ENCODE measurements around the gene NRG3.

NRG3 gene

GRCh38 chr10:82796510-82796909 lies 921.5 kb downstream of the NRG3 start:
- no peaks in the 10 kb centered on the region for H3K36me3 ChIP-seq (ENCODE audit: control insufficient read depth, insufficient read depth, low read length)
- no peaks in the 10 kb centered on the region for H3K27me3 ChIP-seq (replicated peaks; ENCODE audit: control insufficient read depth, insufficient read depth, low read length, poor library complexity, severe bottlenecking)
- H3K9me3 ChIP-seq (ENCODE audit: control insufficient read depth, low read length): no peaks in the 10 kb centered on the region
- no peaks in the 10 kb centered on the region for H3K4me1 ChIP-seq (ENCODE audit: control insufficient read depth, insufficient read depth, low read length, poor library complexity, severe bottlenecking)
- no peak overlapping the region for H3K4me3 ChIP-seq (ENCODE audit: insufficient read depth, low read depth, low read length, poor library complexity, severe bottlenecking)
- DNase-seq: no peak
- H3K27ac ChIP-seq (ENCODE audit: insufficient read depth, low read length, poor library complexity, severe bottlenecking): no peak overlapping the region

- Histone ChIP-seq H3K27ac (ENCODE audit: insufficient read depth, low read length, poor library complexity, severe bottlenecking) (no peak overlapping the region), H3K4me3 (ENCODE audit: insufficient read depth, low read depth, low read length, poor library complexity, severe bottlenecking) (no peak overlapping the region), H3K36me3 (ENCODE audit: control insufficient read depth, insufficient read depth, low read length) (no peaks in the 10 kb centered on the region), H3K9me3 (ENCODE audit: control insufficient read depth, low read length) (no peaks in the 10 kb centered on the region), H3K4me1 (ENCODE audit: control insufficient read depth, insufficient read depth, low read length, poor library complexity, severe bottlenecking) (no peaks in the 10 kb centered on the region), H3K27me3 (replicated peaks; ENCODE audit: control insufficient read depth, insufficient read depth, low read length, poor library complexity, severe bottlenecking) (no peaks in the 10 kb centered on the region)
- no peak for DNase-seq
Measured at GRCh38 chr10:82801289-82801688, 926.3 kb downstream of the NRG3 start.

- Histone ChIP-seq H3K27me3 (replicated peaks; ENCODE audit: control insufficient read depth, insufficient read depth, low read length, poor library complexity, severe bottlenecking) (no peaks in the 10 kb centered on the region), H3K9me3 (ENCODE audit: control insufficient read depth, low read length) (no peaks in the 10 kb centered on the region), H3K4me3 (ENCODE audit: insufficient read depth, low read depth, low read length, poor library complexity, severe bottlenecking) (no peak overlapping the region), H3K36me3 (ENCODE audit: control insufficient read depth, insufficient read depth, low read length) (no peaks in the 10 kb centered on the region), H3K4me1 (ENCODE audit: control insufficient read depth, insufficient read depth, low read length, poor library complexity, severe bottlenecking) (no peaks in the 10 kb centered on the region), H3K27ac (ENCODE audit: insufficient read depth, low read length, poor library complexity, severe bottlenecking) (no peak overlapping the region)
- no peak for DNase-seq
Measured at GRCh38 chr10:82811621-82812020, 936.6 kb downstream of the NRG3 start.

- Histone ChIP-seq H3K27ac (ENCODE audit: insufficient read depth, low read length, poor library complexity, severe bottlenecking) (no peak overlapping the region), H3K36me3 (ENCODE audit: control insufficient read depth, insufficient read depth, low read length) (no peaks in the 10 kb centered on the region), H3K4me3 (ENCODE audit: insufficient read depth, low read depth, low read length, poor library complexity, severe bottlenecking) (no peak overlapping the region), H3K4me1 (ENCODE audit: control insufficient read depth, insufficient read depth, low read length, poor library complexity, severe bottlenecking) (no peaks in the 10 kb centered on the region), H3K27me3 (replicated peaks; ENCODE audit: control insufficient read depth, insufficient read depth, low read length, poor library complexity, severe bottlenecking) (no peaks in the 10 kb centered on the region), H3K9me3 (ENCODE audit: control insufficient read depth, low read length) (no peaks in the 10 kb centered on the region)
- DNase-seq: no peak
Measured at GRCh38 chr10:82813856-82814255, 938.9 kb downstream of the NRG3 start.

- no peaks in the 10 kb centered on the region for H3K36me3 ChIP-seq (ENCODE audit: control insufficient read depth, insufficient read depth, low read length)
- no peak overlapping the region for H3K27ac ChIP-seq (ENCODE audit: insufficient read depth, low read length, poor library complexity, severe bottlenecking)
Measured at GRCh38 chr10:82814635-82815034, 939.6 kb downstream of the NRG3 start.

GRCh38 chr10:82815680-82816079 lies 940.7 kb downstream of the NRG3 start:
- Histone ChIP-seq H3K27me3 (replicated peaks; ENCODE audit: control insufficient read depth, insufficient read depth, low read length, poor library complexity, severe bottlenecking) (no peaks in the 10 kb centered on the region), H3K9me3 (ENCODE audit: control insufficient read depth, low read length) (no peaks in the 10 kb centered on the region), H3K36me3 (ENCODE audit: control insufficient read depth, insufficient read depth, low read length) (no peaks in the 10 kb centered on the region), H3K4me1 (ENCODE audit: control insufficient read depth, insufficient read depth, low read length, poor library complexity, severe bottlenecking) (no peaks in the 10 kb centered on the region), H3K27ac (ENCODE audit: insufficient read depth, low read length, poor library complexity, severe bottlenecking) (no peak overlapping the region), H3K4me3 (ENCODE audit: insufficient read depth, low read depth, low read length, poor library complexity, severe bottlenecking) (no peak overlapping the region)
- DNase-seq: no peak

More at GRCh38 chr10:82814635-82815034, 939.6 kb downstream of the NRG3 start:
- Histone ChIP-seq H3K4me3 (ENCODE audit: insufficient read depth, low read depth, low read length, poor library complexity, severe bottlenecking) (no peak overlapping the region), H3K9me3 (ENCODE audit: control insufficient read depth, low read length) (no peaks in the 10 kb centered on the region), H3K27me3 (replicated peaks; ENCODE audit: control insufficient read depth, insufficient read depth, low read length, poor library complexity, severe bottlenecking) (no peaks in the 10 kb centered on the region), H3K4me1 (ENCODE audit: control insufficient read depth, insufficient read depth, low read length, poor library complexity, severe bottlenecking) (no peaks in the 10 kb centered on the region)
- no peak for DNase-seq

- H3K36me3 ChIP-seq (ENCODE audit: control insufficient read depth, insufficient read depth, low read length): no peaks in the 10 kb centered on the region
- no peak overlapping the region for H3K27ac ChIP-seq (ENCODE audit: insufficient read depth, low read length, poor library complexity, severe bottlenecking)
- H3K27me3 ChIP-seq (replicated peaks; ENCODE audit: control insufficient read depth, insufficient read depth, low read length, poor library complexity, severe bottlenecking): no peaks in the 10 kb centered on the region
- no peak for DNase-seq
- H3K9me3 ChIP-seq (ENCODE audit: control insufficient read depth, low read length): no peaks in the 10 kb centered on the region
- no peak overlapping the region for H3K4me3 ChIP-seq (ENCODE audit: insufficient read depth, low read depth, low read length, poor library complexity, severe bottlenecking)
- H3K4me1 ChIP-seq (ENCODE audit: control insufficient read depth, insufficient read depth, low read length, poor library complexity, severe bottlenecking): no peaks in the 10 kb centered on the region
Measured at GRCh38 chr10:82817676-82818422, 942.9 kb downstream of the NRG3 start.

GRCh38 chr10:82821043-82821442 lies 946.0 kb downstream of the NRG3 start:
- no peaks in the 10 kb centered on the region for H3K27me3 ChIP-seq (replicated peaks; ENCODE audit: control insufficient read depth, insufficient read depth, low read length, poor library complexity, severe bottlenecking)
- H3K9me3 ChIP-seq (ENCODE audit: control insufficient read depth, low read length): no peaks in the 10 kb centered on the region
- DNase-seq: no peak
- H3K27ac ChIP-seq (ENCODE audit: insufficient read depth, low read length, poor library complexity, severe bottlenecking): no peak overlapping the region
- no peaks in the 10 kb centered on the region for H3K4me1 ChIP-seq (ENCODE audit: control insufficient read depth, insufficient read depth, low read length, poor library complexity, severe bottlenecking)
- H3K4me3 ChIP-seq (ENCODE audit: insufficient read depth, low read depth, low read length, poor library complexity, severe bottlenecking): no peak overlapping the region
- no peaks in the 10 kb centered on the region for H3K36me3 ChIP-seq (ENCODE audit: control insufficient read depth, insufficient read depth, low read length)

- no peak overlapping the region for H3K27ac ChIP-seq (ENCODE audit: insufficient read depth, low read length, poor library complexity, severe bottlenecking)
- H3K36me3 ChIP-seq (ENCODE audit: control insufficient read depth, insufficient read depth, low read length): no peaks in the 10 kb centered on the region
- no peaks in the 10 kb centered on the region for H3K27me3 ChIP-seq (replicated peaks; ENCODE audit: control insufficient read depth, insufficient read depth, low read length, poor library complexity, severe bottlenecking)
- no peaks in the 10 kb centered on the region for H3K4me1 ChIP-seq (ENCODE audit: control insufficient read depth, insufficient read depth, low read length, poor library complexity, severe bottlenecking)
- H3K9me3 ChIP-seq (ENCODE audit: control insufficient read depth, low read length): no peaks in the 10 kb centered on the region
- no peak overlapping the region for H3K4me3 ChIP-seq (ENCODE audit: insufficient read depth, low read depth, low read length, poor library complexity, severe bottlenecking)
- DNase-seq: no peak
Measured at GRCh38 chr10:82826132-82826531, 951.1 kb downstream of the NRG3 start.

- no peak for DNase-seq
- no peak overlapping the region for H3K27ac ChIP-seq (ENCODE audit: insufficient read depth, low read length, poor library complexity, severe bottlenecking)
- no peaks in the 10 kb centered on the region for H3K9me3 ChIP-seq (ENCODE audit: control insufficient read depth, low read length)
- no peak overlapping the region for H3K4me3 ChIP-seq (ENCODE audit: insufficient read depth, low read depth, low read length, poor library complexity, severe bottlenecking)
- no peaks in the 10 kb centered on the region for H3K4me1 ChIP-seq (ENCODE audit: control insufficient read depth, insufficient read depth, low read length, poor library complexity, severe bottlenecking)
- no peaks in the 10 kb centered on the region for H3K36me3 ChIP-seq (ENCODE audit: control insufficient read depth, insufficient read depth, low read length)
- no peaks in the 10 kb centered on the region for H3K27me3 ChIP-seq (replicated peaks; ENCODE audit: control insufficient read depth, insufficient read depth, low read length, poor library complexity, severe bottlenecking)
Measured at GRCh38 chr10:82827901-82828300, 952.9 kb downstream of the NRG3 start.
